ENCODE data around the gene SRP54. TPM values are rescaled to one million over a fixed set of nuclear protein-coding genes. Genes with fewer than 3 reads are reported as not detected.
A peak's percentile ranks its signal among the peaks of the same experiment; 100 is the strongest.
"Not testable (repeated sequence)": the region's sequence is repeated elsewhere in the genome, so short reads cannot be mapped to it uniquely, and the experiment has no call there.

Gene SRP54
- polyA plus RNA-seq, 4 donors, result 62.9 to 72.8 (median 69.7) TPM

DNA sequence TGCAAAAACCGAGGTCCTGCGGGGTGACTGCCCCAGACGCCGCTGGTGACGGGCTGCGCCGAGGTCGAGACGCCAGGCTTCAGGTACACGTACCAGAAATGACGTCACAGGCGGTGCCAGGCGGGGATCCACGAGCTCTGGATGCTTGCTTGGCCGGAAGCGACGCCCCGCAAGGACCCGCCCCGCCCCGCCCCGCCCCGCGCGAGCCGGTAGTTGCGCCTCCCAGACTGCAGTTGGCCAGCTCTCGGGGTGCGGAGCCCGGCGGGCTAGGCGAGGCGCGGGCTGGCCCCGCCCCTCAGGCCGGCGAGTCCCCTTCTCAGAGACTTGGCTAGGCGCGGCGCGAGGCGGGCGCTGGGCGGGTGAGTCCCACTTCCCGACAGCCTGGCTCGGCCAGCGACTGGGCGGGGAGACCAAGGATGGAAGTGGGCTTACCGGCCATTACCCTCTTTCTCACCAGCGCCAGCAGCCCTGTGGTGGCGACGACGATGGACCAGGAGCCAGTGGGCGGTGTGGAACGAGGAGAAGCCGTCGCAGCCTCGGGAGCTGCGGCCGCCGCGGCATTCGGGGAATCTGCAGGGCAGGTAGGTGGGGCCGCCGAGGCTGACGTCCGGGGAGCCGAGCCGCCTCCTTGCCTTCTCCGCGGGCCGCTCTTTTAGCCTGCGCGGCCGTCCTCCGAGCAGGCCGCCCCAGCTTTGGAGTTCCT, 63.4 kb downstream of the SRP54 start, which contains the start of gene FAM177A1:
Gene FAM177A1, plus strand, starts transcription at position 225 of the 703 bp plus-strand sequence. Its CDS starts 192 bp downstream, at position 417.
- DNase-seq (ENCODE audit: low read depth in 4 of 4, low spot score in 3 of 4), result peak; percentile 82 to 89 (median 85)

DNA sequence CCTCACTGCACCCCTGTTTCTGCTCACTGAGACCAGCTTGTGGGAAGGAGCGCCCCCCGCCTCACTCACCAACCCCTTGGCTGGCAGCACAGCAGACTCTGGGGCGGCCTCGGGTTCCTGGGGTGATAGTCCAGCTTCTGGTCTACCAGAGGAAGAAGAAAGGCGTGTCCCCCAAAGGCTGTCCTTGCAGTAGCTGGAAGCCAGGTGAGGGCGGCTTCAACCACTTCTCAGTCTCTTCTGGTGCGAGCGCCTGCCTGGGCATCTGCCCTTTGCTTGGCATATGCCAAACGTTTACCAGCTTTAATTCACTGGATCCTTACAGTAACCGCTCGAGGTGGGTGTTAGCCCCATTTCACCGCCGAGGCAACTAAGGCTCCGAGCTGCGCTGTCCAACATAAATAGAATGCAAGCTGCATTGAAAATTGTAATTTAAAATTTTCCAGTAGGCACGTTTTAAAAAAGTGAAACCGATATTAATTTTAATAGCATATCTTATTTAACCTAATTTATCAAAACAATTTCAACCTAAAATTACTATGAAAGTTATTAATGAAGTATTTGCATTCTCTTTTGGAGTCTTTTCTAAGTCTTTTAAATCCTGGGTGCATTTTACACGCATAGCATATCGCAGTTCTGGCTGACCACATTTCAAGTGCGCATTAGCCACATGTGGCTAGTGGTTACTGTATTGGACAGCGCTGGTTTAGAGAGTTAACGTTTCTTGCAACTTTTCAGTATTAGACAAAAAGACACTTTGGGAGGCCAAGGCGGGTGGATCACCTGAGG, 64.2 kb downstream of the SRP54 start:
- peak in 3 of 4 donors; percentile 25 to 34 (median 30) for DNase-seq (ENCODE audit: low read depth in 4 of 4, low spot score in 3 of 4)

GRCh38 chr14:35047976-35048513, 65.3 kb downstream of the SRP54 start:
- no peak for DNase-seq (ENCODE audit: low read depth in 4 of 4, low spot score in 3 of 4)

- DNase-seq (ENCODE audit: low read depth in 4 of 4, low spot score in 3 of 4), result no peak
These were observed 67.9 kb downstream of the SRP54 start for GRCh38 chr14:35050652-35051051.

GRCh38 chr14:35051796-35052195, 69.0 kb downstream of the SRP54 start:
- no peak for DNase-seq (ENCODE audit: low read depth in 4 of 4, low spot score in 3 of 4)

- DNase-seq (ENCODE audit: low read depth in 4 of 4, low spot score in 3 of 4), result no peak
These were observed 69.8 kb downstream of the SRP54 start for GRCh38 chr14:35052637-35053036.

DNA sequence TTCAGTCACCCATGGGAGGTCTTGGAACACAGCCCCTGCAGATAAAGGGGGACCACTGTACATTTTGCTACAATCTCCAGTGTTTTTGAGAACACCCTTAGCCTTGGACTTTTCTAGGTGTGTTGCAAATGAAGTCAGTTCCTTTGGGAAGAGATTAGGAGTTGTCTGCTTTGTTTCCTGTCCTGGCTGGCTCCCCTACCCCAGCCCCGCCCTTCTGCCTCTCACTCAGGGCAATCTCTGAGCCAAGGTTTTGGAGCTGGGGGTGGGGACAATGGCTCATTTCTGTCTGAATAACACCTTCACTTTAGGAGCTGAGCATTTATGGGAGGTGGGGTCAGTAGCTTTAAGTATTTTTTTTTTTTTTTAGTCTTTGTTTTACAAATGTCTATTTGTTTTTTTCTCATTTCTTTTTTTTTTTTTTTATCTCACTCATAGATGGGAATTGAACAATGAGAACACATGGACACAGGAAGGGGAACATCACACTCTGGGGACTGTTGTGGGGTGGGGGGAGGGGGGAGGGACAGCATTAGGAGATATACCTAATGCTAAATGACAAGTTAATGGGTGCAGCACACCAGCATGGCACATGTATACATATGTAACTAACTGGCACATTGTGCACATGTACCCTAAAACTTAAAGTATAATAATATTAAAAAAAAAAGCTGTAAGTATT, 78.5 kb downstream of the SRP54 start:
- not testable (repeated sequence) for DNase-seq (ENCODE audit: low read depth in 4 of 4, low spot score in 3 of 4)

DNA sequence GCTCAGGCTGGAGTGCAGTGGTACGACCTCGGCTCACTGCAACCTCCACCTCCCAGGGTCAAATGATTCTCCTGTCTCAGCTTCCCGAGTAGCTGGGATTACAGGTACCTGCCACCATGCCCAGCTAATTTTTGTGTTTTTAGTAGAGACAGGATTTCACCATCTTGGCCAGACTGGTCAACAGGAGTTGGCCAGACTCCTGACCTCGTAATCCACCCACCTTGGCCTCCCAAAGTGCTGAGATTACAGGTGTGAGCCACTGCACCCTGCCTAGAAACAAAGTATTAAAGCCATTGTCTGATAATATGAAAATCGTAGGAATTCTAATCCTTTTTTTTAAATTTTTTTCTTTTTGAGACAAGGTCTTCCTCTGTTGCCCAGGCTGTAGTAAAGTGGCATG, 82.9 kb downstream of the SRP54 start:
- DNase-seq (ENCODE audit: low read depth in 4 of 4, low spot score in 3 of 4), result not testable (repeated sequence)

- no peak for DNase-seq (ENCODE audit: low read depth in 4 of 4, low spot score in 3 of 4)
These were observed 85.6 kb downstream of the SRP54 start for GRCh38 chr14:35068238-35069012.

DNA sequence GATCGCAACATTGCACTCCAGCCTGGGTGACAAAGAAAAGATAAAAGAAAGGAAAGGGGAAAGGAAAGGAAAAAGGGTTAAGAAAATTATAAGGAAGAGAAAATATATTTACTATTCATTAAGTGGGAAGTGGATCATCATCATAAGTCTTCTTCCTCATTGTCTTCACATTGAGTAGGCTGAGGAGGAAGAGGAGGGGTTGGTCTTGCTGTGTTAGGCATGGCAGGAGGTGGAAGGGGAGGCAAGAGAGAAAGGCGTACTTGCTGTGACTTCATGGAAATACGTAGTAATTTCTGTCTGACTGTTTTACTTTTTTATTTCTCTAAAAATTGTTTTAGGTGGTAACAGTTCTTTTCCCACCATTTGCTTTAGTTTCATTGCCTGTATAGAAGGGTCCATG, 89.4 kb downstream of the SRP54 start:
- no peak for DNase-seq (ENCODE audit: low read depth in 4 of 4, low spot score in 3 of 4)

- DNase-seq (ENCODE audit: low read depth in 4 of 4, low spot score in 3 of 4), result no peak
These were observed 90.7 kb downstream of the SRP54 start for GRCh38 chr14:35073486-35073885.

GRCh38 chr14:35078082-35078481, 95.3 kb downstream of the SRP54 start:
- no peak for DNase-seq (ENCODE audit: low read depth in 4 of 4, low spot score in 3 of 4)

Other genes starting within 250 kb of the SRP54 start
- 10 to 100 TPM; 23.8 to 33.4 (median 24.8) TPM for gene BAZ1A, start 107.6 kb upstream of the SRP54 start, polyA plus RNA-seq (ENCODE audit: insufficient read length in 4 of 4)
- gene FAM177A1, start 63.3 kb downstream of the SRP54 start, polyA plus RNA-seq (ENCODE audit: insufficient read length in 4 of 4), result 10 to 100 TPM; 54.5 to 59.7 (median 56.4) TPM
- 10 to 100 TPM; 45.2 to 57.7 (median 50.6) TPM for gene PPP2R3C, start 139.0 kb downstream of the SRP54 start, polyA plus RNA-seq (ENCODE audit: insufficient read length in 4 of 4)
- gene PRORP, start 139.6 kb downstream of the SRP54 start, polyA plus RNA-seq (ENCODE audit: insufficient read length in 4 of 4), result 10 to 100 TPM; 25.6 to 33.1 (median 30.8) TPM

Data from right renal pelvis (tissue), 4 donors.